Urothelium cell line (cell line): ENCODE measurements around the gene MED4.
A peak's percentile ranks its signal among the peaks of the same experiment; 100 is the strongest.
"Not testable (repeated sequence)": the region's sequence is repeated elsewhere in the genome, so short reads cannot be mapped to it uniquely, and the experiment has no call there.

ENCODE experiments used
- DNase-seq: peaks from one replicate; pipeline ENCODE4 v3.0.0; 2011; ENCODE audit warnings: low spot score, mixed read lengths
- FAIRE-seq: peaks from 2 replicates; lab custom pipeline; 2011; peaks lifted over from hg19 to GRCh38; lab: Jason Lieb, UNC

The MED4 gene

GRCh38 chr13:48096670-48097069, 1.8 kb upstream of the MED4 start:
- FAIRE-seq (no peak), DNase-seq (no peak)

DNA sequence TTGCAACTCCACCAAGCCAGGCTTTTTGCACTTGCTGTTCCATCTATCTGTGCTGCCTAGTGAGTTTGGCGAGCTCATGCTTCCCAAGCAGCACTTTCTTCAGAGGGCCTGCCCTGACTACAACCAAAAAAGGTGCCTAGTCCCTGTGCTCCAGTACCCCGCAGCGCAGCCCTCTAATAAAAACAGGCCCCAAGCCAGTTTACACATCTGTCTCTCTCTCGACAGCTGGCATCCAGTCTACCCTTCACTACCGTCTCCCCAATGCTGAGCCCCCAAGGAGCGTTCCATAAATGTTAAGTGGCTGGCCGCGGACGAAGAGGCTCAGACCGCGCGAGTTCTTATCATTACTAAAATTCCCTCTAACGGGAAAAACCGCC, 512 bp downstream of the MED4 start:
- FAIRE-seq: no peak
- DNase-seq: no peak

DNA sequence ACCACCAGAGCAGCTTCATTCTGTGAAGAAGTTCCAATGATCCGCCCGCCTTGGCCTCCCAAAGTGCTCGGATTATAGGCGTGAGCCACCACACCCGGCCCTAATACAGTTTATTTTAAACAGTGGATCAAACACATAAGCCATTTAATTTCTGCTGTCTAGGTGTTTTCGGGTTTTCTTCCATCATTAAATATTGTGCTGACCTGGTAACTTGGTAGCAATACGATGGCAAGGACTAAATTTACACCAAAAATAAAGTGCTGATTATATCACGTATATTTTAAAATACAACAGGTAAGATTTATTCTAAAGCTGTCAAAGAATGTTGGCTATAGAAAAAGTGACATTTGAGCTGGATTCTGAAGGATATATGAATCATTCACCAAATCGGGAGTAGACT, 1.3 kb downstream of the MED4 start:
- FAIRE-seq (no peak), DNase-seq (no peak)

GRCh38 chr13:48086272-48086671, 8.6 kb downstream of the MED4 start:
- no peak for DNase-seq
- FAIRE-seq: no peak

DNA sequence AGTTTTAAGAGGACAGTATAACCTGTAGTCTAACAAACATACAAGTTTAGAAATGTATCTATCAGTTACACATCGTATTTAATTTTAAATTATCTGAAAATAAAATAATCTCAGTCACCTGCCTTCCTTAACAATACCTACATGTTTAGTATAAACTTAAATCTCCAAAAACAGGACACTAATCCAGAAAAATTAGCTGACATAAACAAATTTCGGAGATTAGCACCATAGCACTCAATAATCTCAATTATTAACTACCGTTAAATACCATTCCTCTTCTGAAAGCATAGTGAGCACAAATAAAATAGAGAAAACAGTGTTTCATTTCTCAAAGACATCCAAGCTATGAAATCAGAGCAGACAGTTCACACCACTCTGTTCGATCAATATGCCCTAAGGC, 13.2 kb downstream of the MED4 start:
- FAIRE-seq (no peak), DNase-seq (no peak)

DNA sequence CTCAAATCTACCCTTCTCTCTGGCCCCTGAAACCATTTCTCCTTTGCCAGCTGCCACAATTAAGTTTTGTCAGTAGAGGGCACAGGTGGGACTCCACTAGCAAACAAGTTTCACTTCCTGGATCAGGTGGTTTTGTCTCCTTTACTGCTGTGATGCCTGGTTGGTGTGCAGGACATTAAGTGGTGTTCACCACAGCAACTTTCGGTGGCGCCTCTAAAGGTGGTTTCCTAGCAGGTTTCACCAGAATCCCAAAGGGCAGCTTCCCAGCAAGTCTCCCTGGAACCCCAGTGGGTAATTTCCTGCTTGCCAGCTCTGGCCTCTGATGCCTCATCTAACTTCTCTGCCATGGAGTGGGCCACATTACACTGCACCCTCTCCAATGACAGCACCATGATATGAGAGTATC, 16.6 kb downstream of the MED4 start:
- no peak for FAIRE-seq
- peak; percentile 2 for DNase-seq

DNA sequence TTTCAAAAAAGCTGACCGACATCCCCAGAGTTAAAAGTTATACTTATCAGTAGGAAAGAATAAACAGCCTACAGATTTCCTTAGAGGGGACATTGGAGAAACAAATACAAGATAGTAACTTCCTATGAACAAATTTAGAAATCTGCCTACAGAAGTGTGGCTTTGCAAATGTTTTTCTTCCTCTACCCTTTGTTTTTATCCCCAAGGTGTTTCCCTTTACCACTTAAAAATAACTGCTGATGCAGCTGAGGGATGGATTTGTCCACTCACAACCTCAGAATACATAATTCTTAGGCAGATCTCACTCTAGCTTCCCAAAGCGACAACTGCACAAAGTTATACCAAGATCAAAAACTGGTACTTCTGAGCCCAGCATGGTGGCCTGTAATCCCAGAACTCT, 20.9 kb downstream of the MED4 start:
- DNase-seq: no peak
- no peak for FAIRE-seq

- no peak for DNase-seq
- no peak for FAIRE-seq
Observed at GRCh38 chr13:48072787-48073186, 22.1 kb downstream of the MED4 start.

- FAIRE-seq (no peak), DNase-seq (no peak)
Observed at GRCh38 chr13:48072304-48072703, 22.6 kb downstream of the MED4 start.

DNA sequence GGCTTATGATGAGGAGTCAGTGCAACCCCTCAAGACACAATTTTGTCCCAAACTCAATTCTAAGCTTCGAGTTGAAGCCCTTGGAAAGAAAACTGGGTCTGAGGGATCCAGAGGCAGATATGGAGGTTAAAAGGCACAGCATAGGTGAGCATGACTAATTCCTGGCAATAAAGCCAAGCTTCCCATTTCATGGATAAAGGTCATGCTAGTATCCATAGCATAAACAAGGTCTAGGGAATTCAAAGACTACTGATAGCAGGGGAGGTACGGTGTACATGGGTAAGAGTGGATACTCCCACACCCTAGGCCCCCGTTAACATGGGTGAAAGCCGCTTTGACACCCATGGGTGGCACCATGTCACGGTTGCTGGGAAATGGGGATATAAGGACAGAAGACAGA, 24.0 kb downstream of the MED4 start:
- FAIRE-seq: no peak
- no peak for DNase-seq

GRCh38 chr13:48069573-48069972, 25.3 kb downstream of the MED4 start:
- DNase-seq: no peak
- FAIRE-seq: no peak

DNA sequence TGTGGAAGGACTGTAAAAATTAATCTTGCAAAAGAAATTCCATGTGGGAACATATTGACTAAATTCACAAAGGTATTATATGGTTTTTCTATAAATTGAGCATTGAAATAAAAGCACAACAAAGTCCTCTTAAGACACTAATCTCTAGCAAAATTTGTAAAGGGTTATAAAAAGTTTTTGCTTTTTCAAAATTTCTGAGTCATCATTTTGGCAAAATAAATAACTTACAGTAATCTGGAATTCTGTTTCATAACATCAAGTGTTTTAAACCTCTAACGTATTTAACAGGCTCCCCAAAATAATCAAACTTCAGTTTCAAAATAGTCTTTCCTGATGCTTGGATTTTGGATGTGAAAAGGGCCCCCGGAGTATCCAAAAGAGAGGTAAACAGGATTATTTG, 26.0 kb downstream of the MED4 start:
- DNase-seq: no peak
- no peak for FAIRE-seq

- DNase-seq (no peak), FAIRE-seq (no peak)
Observed at GRCh38 chr13:48068036-48068435, 26.9 kb downstream of the MED4 start.

DNA sequence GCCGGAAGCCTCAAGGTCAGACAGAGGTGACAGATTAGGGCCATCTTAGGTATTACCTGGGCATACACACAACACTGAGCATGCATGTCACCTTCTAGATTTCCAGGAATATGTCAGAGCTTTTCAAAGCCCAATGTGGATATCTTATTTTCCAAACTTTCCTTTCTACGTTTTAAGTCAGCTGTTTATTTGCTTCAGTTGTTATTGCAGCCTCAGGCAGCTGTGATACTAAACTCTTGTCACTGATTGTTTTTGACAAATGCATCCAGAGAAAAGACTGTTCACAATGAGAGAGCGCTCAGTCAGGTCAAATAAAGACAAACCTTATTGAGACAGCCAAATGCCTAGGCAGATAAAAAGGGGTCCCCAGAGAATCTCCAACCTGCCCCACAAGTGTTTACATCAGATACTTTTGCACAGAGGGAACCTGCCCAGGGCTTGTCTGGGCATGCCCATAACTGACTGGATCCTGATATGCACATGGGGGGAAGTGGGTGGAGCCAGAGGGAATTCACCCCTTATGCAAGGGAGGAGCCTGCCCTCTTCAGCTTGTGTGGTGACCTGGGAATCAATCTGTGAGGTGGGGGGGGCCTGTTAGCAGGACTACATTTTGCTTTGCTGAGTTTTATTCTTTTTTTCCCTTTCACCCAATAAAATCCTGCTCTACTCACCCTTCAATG, 28.5 kb downstream of the MED4 start:
- DNase-seq: peak; percentile 7
- no peak for FAIRE-seq

GRCh38 chr13:48059951-48060350, 35.0 kb downstream of the MED4 start:
- not testable (repeated sequence) for FAIRE-seq, DNase-seq

GRCh38 chr13:48058536-48058935, 36.4 kb downstream of the MED4 start:
- FAIRE-seq: not testable (repeated sequence)

GRCh38 chr13:48055712-48056111, 39.2 kb downstream of the MED4 start:
- no peak for DNase-seq
- FAIRE-seq: no peak

More at GRCh38 chr13:48058536-48058935, 36.4 kb downstream of the MED4 start:
- DNase-seq: not testable (repeated sequence)

DNA sequence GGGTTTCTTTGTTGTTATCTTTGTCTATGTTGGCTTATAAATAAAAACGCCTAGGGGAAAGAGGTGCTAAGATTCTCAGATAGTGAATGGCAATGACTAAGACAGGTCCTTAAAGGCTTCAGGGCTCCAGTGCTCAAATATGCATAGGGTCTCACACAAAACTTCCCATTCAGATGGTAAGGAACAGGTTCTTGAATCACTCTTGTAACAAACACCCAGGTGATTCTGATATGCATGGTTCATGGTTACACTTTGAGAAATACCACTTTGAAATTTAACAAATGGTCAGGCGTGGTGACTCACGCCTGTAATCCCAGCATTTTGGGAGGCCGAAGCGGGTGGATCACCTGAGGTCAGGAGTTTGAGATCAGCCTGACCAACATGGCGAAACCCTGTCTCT, 40.3 kb downstream of the MED4 start:
- FAIRE-seq (no peak), DNase-seq (no peak)

DNA sequence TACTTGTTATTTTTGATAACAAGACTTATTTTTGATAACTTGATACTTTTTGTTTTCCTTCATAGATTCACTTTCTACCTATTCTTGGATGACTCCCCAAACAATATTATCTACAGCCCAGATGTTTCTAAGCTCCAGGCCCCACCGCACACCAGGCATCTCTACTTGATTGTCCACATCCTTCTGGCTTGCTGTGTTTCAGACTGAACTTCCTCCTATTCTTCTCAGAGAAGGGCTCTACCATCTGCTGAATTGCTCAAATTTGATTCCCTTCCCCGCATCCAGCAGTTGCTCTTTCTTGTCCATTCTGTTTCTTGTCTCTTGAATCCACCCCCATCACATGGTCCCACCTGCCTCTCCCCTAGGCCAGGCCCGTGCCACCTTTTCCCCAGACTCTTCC, 44.4 kb downstream of the MED4 start:
- FAIRE-seq: no peak

DNA sequence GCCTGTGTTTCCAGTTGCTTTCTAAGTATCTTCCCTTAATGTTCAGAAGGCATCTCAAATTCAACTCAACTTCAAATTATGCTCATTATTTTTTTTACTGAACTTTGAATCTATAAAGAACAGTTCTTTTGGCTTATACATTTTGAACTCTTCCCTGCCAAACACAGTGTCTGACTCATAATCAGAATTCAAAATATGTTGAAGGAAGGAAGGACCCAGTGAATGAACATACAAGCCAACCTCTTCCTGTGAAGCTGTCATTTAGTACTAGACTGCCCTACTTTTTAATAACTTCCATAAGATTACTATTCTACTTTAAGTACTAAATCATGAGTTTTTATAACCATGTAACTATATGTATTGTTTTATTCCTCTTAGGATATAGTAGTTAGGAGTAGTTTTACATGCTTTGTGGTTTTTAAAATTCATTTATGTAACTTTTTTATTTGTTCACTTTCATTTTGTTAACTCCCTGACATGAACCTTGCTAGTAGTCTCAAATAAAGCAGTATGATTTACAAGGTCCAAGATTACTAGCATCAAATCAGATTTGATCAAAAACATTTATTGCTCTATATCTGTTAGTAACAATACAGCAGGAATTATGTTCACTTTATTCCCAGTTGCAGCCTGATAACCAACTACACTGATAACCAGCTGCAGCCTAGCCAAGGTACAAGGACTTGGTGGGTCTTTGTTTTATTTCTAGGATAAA, 51.0 kb downstream of the MED4 start:
- DNase-seq (no peak), FAIRE-seq (no peak)

More for the DNA sequence above, 44.4 kb downstream of the MED4 start:
- DNase-seq: no peak

DNA sequence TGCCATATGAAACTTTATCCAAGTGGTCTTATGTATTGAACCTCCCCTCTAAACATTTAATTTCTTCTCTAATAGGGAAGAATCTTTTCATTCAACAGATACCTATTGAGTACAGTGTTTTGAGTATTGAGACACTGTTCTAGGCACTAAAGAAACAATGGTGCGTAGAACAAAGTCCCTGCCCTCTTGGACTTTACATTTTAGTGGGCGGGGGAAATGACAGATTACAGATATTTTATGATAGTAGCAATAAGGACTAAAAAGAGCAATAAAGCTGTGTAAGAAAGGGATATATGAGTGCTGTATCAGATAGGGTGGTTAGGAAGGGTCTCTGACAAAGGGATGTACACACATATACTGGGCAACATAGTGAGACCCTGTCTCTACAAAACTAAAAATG, 52.0 kb downstream of the MED4 start:
- FAIRE-seq: no peak
- no peak for DNase-seq

DNA sequence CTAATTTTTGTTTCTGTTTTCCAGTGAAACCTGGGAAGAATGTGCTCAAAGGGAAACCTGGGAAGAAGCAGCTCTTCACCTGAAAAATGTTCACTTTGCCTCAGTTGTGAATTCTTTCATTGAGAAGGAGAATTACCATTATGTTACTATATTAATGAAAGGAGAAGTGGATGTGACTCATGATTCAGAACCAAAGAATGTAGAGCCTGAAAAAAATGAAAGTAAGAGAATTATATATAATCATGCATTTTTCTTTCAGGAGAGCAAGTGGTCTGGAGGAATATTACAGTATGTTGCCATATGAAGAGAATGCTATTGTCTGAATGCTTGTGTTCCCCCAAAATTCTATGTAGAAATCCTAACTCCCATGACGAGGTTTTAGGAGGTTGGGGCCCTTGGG, 54.0 kb downstream of the MED4 start:
- FAIRE-seq (no peak), DNase-seq (no peak)

- FAIRE-seq: no peak
- no peak for DNase-seq
Observed at GRCh38 chr13:48040049-48040448, 54.9 kb downstream of the MED4 start.
